Smooth muscle cell of bladder (primary cell): ENCODE results near the gene CLGN. TPM values are rescaled to one million over a fixed set of nuclear protein-coding genes. Genes with fewer than 3 reads are reported as not detected.

Source experiments
- total RNA-seq: library from RNA; depleted of rRNA; stranded (reverse); fragments of >200 nt; gene quantifications from 2 replicates; pipeline ENCODE4 v1.2.3, GENCODE V29; 2014

The CLGN gene, protein sequence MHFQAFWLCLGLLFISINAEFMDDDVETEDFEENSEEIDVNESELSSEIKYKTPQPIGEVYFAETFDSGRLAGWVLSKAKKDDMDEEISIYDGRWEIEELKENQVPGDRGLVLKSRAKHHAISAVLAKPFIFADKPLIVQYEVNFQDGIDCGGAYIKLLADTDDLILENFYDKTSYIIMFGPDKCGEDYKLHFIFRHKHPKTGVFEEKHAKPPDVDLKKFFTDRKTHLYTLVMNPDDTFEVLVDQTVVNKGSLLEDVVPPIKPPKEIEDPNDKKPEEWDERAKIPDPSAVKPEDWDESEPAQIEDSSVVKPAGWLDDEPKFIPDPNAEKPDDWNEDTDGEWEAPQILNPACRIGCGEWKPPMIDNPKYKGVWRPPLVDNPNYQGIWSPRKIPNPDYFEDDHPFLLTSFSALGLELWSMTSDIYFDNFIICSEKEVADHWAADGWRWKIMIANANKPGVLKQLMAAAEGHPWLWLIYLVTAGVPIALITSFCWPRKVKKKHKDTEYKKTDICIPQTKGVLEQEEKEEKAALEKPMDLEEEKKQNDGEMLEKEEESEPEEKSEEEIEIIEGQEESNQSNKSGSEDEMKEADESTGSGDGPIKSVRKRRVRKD
- 5.8 and 7.5 TPM in 2 replicates for total RNA-seq

DNA sequence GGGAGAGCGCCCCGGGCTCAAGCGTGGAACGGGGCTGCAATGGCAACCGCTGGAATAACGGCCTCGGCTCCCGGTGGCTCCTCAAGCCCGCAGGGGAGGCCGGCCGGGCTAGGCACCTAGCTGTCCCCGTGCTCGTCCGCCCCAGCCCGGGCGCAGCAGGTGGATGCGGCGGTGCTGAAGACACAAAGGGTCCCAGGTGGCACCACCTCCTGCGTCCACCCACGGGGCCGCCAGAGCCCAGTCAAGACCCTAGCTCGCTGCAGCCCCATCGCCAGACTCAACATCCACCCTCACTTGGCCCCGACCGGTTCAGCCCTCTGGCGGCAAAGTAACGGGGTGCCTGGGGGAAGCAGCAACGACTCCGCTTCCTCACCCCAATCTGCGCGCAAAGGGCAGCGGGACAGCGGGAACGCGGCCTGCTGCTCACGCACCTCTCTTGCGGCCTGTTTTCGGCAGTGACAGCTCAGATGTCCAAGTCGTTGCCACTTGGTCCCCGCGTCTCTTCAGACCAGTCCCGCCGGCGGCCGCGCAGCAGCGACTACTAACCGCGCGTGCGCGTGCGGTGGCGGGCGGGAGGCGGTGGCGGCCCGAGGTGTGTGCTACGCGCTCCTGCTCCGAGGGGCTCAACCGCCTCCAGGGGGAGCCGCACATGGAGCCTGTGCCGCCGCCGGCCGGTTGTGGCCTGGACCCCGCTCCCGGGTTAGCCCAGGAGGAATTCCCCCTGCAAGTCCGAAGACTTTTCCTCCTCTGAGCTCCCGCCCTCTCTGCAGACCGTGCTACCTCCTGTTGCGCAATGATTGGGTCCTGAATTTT is at the start of gene CLGN:
TSS of gene CLGN (minus strand) at position 543 of the 813 bp plus-strand sequence. CDS start 14,570 bp downstream, outside the sequence.

DNA sequence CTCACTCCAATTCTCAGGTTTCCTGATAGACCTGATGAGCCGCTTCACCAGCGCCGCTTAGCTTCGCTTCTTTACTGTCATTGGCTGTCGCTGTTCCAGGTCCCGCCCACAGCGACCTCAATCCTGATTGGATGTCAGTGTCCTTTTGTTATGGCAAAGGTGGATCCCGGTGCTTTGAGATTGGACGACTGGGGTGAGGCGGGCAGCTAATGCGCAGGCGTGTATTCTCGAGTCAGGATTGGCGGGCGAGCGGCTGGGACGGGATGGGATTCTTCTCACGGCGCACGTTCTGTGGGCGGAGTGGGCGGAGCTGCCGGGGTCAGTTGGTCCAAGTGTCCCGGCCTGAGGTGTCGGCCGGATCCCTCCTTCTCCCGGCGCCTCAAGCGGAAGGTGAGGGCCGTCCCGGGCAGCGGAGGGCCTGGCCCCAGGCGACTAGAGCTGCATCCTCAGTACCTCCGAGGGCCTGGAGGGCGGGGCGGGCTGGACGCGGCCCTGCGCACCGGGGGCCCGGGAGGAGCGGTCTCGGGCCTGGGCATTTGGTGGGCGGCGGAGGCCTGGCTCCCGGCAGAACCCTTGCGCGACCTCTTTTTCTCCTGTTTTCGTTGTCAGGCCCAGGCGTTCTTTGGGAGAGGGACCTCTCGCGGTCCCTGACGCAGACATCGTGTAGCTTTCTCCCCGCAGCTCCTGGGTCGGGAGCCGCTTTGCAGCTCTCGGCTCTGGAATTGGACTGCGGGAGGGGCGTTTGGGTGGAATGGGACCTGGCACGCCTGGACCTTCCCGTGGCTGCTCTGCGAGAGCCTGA is 53.9 kb downstream of the CLGN start, which contains the start of gene SCOC:
TSS of gene SCOC (plus strand) at position 319 of the 802 bp plus-strand sequence. CDS start 5,525 bp downstream, outside the sequence.

Other genes with a start within 250 kb of the CLGN start
- 34.1 and 45.3 TPM in 2 replicates for gene SCOC, start 54.0 kb downstream of the CLGN start, total RNA-seq
- gene MGAT4D, start 70.6 kb upstream of the CLGN start, total RNA-seq, result not detected in 2 replicates
- 24.5 and 25.3 TPM in 2 replicates for gene ELMOD2, start 96.5 kb upstream of the CLGN start, total RNA-seq
- gene UCP1, start 141.3 kb upstream of the CLGN start, total RNA-seq, result not detected in 2 replicates